ENCODE results near the gene UQCRQ.
"Not testable (repeated sequence)": the region's sequence is repeated elsewhere in the genome, so short reads cannot be mapped to it uniquely, and the experiment has no call there.

The UQCRQ gene

DNA sequence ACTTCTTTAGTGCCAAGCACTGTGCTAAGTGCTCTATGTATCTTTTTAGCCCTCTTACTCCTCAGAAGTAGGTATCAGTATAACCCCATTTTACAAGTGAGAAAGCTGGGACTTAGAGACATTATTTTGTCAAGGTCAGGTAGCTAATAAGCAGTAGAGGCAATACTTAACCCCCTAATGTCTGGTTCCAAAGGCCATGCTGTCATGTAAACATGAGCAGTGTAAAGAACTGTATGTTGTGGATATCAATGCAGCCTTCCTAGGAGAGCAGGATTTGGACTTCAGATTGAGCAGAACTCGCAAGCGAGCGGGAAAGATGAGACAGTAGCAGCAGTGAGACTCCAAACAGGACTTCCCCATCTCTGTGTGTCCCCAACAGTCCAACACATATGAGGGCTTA lies 32.4 kb upstream of the UQCRQ start:
- no peak for DNase-seq

GRCh38 chr5:132836852-132837251 lies 29.6 kb upstream of the UQCRQ start:
- DNase-seq = no peak

- DNase-seq = no peak
Observed at GRCh38 chr5:132837868-132838267, 28.6 kb upstream of the UQCRQ start.

- DNase-seq = no peak
Observed at GRCh38 chr5:132838516-132839282, 27.7 kb upstream of the UQCRQ start.

DNA sequence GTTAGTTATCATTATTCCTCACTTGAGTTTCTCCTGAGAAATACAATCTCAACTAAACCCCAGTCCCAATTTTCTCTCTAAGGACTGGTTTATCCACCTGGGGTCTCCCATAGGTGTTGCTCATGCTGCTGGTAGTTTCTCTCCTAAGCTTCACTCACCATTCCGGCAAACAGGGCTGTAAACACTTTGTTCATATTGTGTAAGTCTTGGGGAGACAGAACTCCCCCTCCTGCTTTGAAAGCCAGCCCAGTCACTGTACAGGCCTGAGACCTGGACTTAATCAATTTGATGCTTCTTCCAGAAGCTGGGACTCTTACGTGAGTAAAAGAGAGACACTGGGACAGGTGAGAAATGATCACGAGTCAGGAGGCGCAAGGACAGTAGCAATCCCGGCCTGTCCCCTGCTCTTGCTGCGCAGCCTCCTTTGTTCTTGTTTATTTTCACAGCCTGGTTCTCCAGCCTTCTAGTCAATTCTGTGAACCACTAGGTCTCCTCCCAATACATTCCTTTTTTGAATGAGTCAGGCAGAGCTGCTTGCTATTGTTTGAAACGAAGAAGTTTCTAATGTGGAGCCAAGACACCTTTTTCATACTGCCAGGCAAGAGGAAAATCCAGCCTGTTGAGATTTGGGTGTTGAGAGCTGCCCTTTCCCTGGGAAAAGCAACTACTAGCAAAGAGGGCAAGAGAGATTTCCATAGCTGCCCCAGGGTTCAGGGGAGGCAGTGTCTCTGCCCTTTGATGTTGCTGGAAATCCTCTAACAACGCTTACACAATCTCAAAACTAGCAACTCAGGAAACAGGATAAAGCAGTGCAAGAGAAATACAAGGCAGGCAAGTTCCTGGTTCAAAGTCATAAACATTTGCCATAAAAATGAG lies 26.8 kb upstream of the UQCRQ start:
- DNase-seq = no peak

DNA sequence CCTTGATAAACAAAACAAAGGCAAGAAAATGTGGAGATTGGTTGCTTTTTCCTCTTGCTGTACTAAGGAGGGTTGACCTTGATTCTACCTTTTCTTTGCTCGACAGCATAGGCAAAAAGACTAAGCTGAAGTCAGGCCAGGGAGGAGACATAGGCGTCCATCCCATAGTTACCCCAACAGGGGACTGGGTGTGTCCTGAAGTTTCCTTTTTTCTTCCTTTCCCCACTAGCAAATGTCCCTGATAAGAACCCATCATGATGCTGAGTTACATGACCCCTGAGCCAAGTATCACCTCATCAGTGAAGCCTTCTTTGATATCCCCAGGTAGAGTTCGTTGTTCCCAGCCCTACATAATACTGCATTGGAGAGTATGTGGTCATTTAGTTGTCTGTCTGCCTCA lies 26.1 kb upstream of the UQCRQ start:
- no peak for DNase-seq

- no peak for DNase-seq
Observed at GRCh38 chr5:132840896-132841295, 25.5 kb upstream of the UQCRQ start.

GRCh38 chr5:132841305-132841704 lies 25.1 kb upstream of the UQCRQ start:
- DNase-seq = no peak

DNA sequence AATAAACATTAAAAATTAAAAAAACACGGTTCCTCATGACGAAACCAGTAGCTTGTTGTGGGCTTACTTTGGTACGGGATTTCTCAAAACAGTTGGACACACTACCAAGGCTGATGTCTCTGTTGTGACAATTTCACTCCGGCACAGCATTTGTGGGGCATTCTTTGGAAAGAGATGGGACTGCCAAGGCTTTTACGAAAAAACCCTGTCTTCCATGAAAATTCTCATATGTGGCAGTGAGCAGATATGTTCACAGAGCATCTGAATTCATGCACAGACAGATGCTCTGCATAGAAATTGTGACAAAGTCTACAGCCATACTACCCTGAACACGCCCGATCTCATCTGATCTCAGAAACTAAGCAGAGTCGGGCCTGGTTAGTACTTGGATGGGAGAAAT lies 18.2 kb upstream of the UQCRQ start:
- no peak for DNase-seq

DNA sequence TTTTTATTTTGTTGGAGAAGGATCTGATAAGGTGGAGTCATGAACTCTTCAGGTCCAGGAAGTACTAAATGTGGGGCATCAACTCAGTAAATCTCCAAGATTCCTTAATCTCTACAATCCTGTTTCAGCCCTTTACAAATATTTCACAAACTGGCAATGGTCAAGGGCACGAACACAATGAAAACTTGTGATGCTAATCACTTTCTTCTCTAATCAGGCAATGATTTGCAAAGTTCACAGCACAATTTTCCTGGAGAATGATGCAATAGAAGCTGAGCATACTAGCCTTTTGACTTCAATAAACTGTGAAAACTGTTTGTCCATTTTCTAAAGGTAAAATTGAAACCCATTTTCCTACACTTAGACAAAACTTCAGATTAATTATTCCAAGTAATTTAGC lies 17.1 kb upstream of the UQCRQ start:
- DNase-seq = no peak

DNA sequence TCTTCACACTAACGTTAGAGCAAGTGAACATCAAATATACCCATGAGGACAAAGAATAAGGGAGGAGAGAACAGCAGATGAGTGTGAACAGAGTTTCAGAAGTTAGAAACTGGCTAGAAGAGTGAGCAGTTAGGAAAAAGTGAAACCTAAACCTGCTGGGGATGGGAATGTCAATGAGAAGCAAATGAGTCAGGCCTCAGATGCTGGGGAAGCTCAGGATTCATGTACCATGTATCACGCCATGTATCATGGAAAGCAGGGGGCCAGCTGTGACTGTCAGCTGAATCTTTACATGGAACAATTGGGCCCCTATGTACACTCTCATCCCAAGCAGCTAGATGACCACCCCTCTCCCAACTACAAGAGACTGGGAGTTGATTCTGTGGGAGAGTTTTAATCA lies 16.4 kb upstream of the UQCRQ start:
- DNase-seq = no peak

DNA sequence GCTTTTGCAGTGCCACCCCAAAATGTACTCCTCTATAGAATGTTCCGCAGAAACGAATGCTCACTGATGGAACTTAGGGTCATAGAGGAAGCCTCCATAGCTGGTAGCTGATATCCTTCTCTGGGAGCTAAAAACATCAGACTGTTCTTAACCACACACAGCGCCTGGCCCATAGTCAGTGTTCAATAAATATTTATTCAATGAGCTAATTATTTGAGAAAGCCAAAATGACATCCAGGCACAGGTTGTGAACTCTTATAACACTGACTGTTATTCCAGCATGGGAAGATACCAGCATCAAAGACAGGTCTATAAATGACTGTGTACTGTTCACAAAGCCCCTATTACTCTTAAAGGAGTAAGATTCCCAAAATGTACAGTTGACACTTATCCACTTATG lies 13.1 kb upstream of the UQCRQ start:
- no peak for DNase-seq

DNA sequence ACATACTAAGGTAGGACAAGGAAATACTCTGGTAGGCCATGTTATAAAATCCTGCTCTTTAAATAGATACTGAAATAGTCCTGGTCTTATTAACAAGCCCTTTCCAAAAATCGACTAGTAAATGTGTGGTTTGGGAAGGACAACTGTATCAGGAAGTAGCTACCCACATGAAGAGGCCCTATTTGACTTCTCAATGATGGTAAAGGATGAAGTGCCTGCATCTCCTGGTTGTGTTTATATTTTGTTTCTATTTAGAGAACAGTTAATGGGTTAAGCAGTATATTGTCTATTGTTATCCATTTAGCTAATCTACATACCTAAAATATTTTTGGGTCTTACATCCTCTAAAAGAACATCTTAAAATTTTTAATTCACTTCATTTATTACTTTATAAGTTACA lies 12.7 kb upstream of the UQCRQ start:
- DNase-seq = no peak

DNA sequence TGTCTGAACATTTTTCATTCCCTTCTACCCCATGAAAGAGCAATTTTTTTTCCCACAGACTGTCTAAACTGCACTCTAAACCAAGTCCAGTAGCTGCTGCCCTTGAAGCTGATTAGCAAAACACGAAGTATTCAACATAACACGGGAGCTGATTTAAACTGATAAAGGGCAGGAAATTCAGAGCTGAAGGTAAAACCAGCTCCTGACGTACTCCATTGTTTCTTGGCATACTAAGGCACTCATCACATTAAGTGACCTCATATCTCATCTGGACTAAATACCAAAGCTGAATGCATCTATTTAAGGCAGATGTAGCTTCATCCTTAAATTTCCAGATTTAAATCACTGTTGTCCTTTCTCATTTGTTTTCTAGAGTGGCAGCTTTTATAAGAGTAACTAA lies 12.1 kb upstream of the UQCRQ start:
- DNase-seq = no peak

GRCh38 chr5:132854992-132855391 lies 11.4 kb upstream of the UQCRQ start:
- DNase-seq = not testable (repeated sequence)

- no peak for DNase-seq
Observed at GRCh38 chr5:132856011-132856410, 10.4 kb upstream of the UQCRQ start.

- no peak for DNase-seq
Observed at GRCh38 chr5:132859889-132860437, 6.5 kb upstream of the UQCRQ start.

DNA sequence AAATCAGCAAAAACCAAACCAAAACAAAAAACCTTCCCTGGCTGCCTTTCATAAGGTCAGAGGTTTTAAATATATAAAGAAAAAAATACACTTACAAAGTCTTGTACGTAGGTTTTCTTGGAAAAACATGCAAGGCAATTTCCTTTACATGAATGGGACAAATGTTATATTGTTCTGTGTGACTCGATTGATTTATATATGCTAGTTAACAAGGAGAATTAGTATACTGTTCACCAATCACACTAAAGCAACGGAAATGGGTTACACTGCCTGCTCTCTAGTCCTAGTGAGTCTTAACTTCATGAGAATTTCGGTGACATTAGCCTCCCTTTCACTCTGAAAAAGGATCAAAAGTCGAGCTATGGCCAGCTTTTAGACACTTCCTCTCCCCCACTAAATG lies 5.7 kb upstream of the UQCRQ start:
- DNase-seq = no peak

- no peak for DNase-seq
Observed at GRCh38 chr5:132865668-132866341, 637 bp upstream of the UQCRQ start.

DNA sequence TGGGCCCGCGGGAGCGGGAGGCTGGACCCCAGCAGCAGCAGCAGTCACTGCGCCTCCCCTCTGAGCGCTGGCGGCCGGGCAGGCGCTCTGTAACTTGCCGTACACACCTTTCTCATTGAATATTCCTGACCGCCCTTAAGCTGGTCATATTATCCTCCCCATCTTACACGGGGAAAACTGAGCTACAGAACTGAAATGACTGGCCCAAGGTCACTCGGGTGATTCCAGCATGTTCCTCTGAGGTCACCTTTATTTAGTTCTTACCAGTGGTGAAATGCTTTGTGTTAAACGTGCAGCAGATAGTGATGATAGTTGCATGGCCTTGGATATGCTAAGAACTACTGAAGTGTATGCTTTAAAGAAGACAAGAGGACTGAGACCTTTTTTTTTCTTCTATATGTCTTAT lies 607 bp downstream of the UQCRQ start:
- DNase-seq = no peak

DNA sequence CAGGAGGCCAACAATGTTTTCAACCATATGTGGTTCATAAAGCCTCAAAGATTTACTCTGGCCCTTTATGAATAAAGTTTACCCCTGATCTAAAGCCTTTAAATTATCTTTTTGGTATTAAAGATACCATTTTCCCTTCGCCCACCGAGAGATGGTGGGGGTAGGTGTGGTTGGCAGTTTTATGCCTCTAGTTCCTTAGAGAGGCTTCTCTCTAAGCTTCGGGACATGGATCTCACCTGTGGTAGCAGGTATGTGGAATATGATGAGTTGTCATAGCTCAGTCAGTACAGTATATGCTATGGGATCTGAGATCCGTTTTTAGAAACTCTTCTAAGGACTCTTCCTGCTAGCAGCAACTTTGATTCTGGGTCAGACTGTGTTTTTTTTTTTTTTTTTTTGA lies 2.3 kb downstream of the UQCRQ start:
- DNase-seq = no peak

GRCh38 chr5:132870801-132871200 lies 4.4 kb downstream of the UQCRQ start:
- no peak for DNase-seq

DNA sequence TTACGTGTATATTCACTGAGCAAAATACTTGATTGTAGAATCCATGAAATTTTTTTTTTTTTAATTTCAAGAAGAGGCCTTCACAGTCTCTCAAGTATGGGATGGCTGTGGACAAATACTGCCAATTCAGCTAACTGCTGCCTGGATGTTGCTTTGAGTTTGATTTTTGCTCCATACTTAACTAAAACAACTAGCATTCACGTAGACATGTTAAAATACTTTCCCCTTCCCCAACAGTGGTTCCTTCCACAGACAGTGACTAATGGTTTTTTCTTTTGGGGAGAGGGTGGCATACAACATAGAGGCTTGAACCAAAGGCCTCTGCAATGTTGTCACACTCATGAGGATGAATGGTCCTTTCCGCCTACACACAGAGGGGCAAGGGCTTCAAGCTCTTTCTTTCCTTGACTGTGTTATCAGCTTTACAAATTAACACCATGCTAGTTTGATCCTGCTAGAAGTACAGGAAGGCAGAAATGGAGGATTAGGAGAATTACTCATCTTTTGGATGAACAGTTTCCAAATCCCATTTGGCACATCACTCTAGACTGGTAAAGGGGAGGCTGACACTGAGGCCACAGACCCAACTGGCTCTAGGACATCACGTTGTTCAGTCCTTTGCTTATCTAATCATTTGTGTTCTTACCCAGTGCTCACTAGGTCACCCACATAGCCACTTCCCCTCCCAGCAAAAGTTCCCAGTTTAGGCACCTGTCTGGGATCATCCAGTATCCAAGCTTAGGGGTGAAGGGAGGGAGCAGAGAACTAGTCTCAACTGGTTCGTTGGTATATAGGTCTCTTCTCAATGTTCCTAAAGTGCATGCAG lies 5.2 kb downstream of the UQCRQ start:
- no peak for DNase-seq

All from 8988T (cell line).